HepG2 (cell line): ENCODE data around the gene SPP2. TPM values are rescaled to one million over a fixed set of nuclear protein-coding genes. Genes with fewer than 3 reads are reported as not detected.

ENCODE experiments used
- ATAC-seq: fragments of 200-7000 bp; cut with Tn5 transposase; 3 replicates; pipeline ENCODE4 v1.9.1; 2020; ENCODE audit warnings: mild to moderate bottlenecking, moderate library complexity
- BruUV-seq: library from RNA; stranded (reverse); fragments of 400-500 nt; replicated peaks from 2 replicates; lab custom pipeline; 2021; lab: Mats Ljungman, UMichigan
- CTCF ChIA-PET: fragments of 300-600 bp; formaldehyde crosslinking; extraction: SDS; loops from one replicate; lab custom pipeline; 2021; ENCODE audit warnings: low total read pairs, inconsistent platforms, low intra/inter-chr PET ratio; lab: Yijun Ruan, JAX
- POLR2A ChIA-PET: fragments of 350-600 bp; sonication (Branson Sonifier 250); formaldehyde crosslinking; loops from one replicate; lab custom pipeline; 2020; ENCODE audit warnings: antibody characterized with exemption, inconsistent platforms; lab: Yijun Ruan, JAX
- DNase-seq: peaks from one replicate; pipeline ENCODE4 v3.0.0-alpha.2; 2015; ENCODE audit warnings: low spot score
- FAIRE-seq: peaks from 3 replicates; lab custom pipeline; 2011; peaks lifted over from hg19 to GRCh38; lab: Jason Lieb, UNC
- H2AFZ ChIP-seq: one replicate; pipeline ENCODE4 v1.6.1; 2011; ENCODE audit warnings: low read length, inconsistent platforms
- H3K27ac ChIP-seq: fragments of 300-600 bp; 3 replicates; pipeline ENCODE4 v1.8.0; 2011; ENCODE audit warnings: mixed run types, mild to moderate bottlenecking, mixed read lengths, low read length, inconsistent platforms; ENCODE audit not compliant: insufficient read depth; ENCODE audit errors: extremely low read length
- H3K27me3 ChIP-seq, 2 experiments: fragments of 200-600 bp in 1 of 2; 2 replicates in 1 of 2; 3 replicates in 1 of 2; pipeline versions ENCODE4 v1.6.0 to v1.8.0; 2011; ENCODE audit warnings: low read length in 2 of 2, mild to moderate bottlenecking in 2 of 2, moderate library complexity in 2 of 2, inconsistent platforms in 1 of 2; ENCODE audit not compliant: insufficient read depth in 2 of 2, control insufficient read depth in 1 of 2
- H3K36me3 ChIP-seq, 2 experiments: fragments of 200-600 bp in 1 of 2; replicated peaks in 1 of 2; 2 replicates in 1 of 2; 3 replicates in 1 of 2; pipeline versions ENCODE4 v1.5.1 to v1.8.0; 2011; ENCODE audit warnings: low read length in 2 of 2, inconsistent platforms in 1 of 2; ENCODE audit not compliant: insufficient read depth in 2 of 2, control insufficient read depth in 1 of 2
- H3K4me1 ChIP-seq: 2 replicates; pipeline ENCODE4 v1.5.1; 2012; ENCODE audit warnings: low read length, inconsistent platforms; ENCODE audit not compliant: insufficient read depth
- H3K4me2 ChIP-seq: 2 replicates; pipeline ENCODE4 v1.6.0; 2011; ENCODE audit warnings: low read depth, low read length, inconsistent platforms
- H3K4me3 ChIP-seq, 3 experiments: fragments of 200-600 bp in 1 of 3; sonication (generic), shearing (Covaris generic) in 1 of 3; replicated peaks in 1 of 3; 2 replicates each; pipeline ENCODE4 v1.5.1; 2011 to 2016; ENCODE audit warnings: low read length in 3 of 3, inconsistent platforms in 2 of 3, low read depth in 2 of 3, mild to moderate bottlenecking in 2 of 3, control low read depth in 1 of 3, mixed read lengths in 1 of 3; ENCODE audit not compliant: insufficient read depth in 1 of 3
- H3K79me2 ChIP-seq: one replicate; pipeline ENCODE4 v1.6.1; 2011; ENCODE audit warnings: low read length, inconsistent platforms; ENCODE audit not compliant: insufficient read depth
- H3K9ac ChIP-seq: 2 replicates; pipeline ENCODE4 v1.6.0; 2011; ENCODE audit warnings: mild to moderate bottlenecking, low read depth, low read length, inconsistent platforms; ENCODE audit not compliant: insufficient read depth
- H3K9me3 ChIP-seq: 2 replicates; pipeline ENCODE4 v1.5.1; 2012; ENCODE audit warnings: mild to moderate bottlenecking, low read length
- H4K20me1 ChIP-seq: 2 replicates; pipeline ENCODE4 v1.6.0; 2011; ENCODE audit warnings: inconsistent platforms, mild to moderate bottlenecking, low read length, moderate library complexity; ENCODE audit not compliant: insufficient read depth
- ATF7 ChIP-seq, 2 experiments: fragments of 450-650 bp in 1 of 2; sonication (generic) in 1 of 2; formaldehyde crosslinking in 1 of 2; IDR thresholded peaks; 2 replicates each; pipeline versions ENCODE4 v1.4.0 to v1.6.1; 2016 to 2020; ENCODE audit warnings: antibody characterized with exemption in 1 of 2, mild to moderate bottlenecking in 1 of 2, missing genetic modification reagents in 1 of 2
- CREB1 ChIP-seq, 2 experiments: fragments of 450-650 bp in 1 of 2; IDR thresholded peaks; 2 replicates each; pipeline ENCODE4 v1.6.1; 2016 to 2017; ENCODE audit warnings: control low read depth in 1 of 2, mild to moderate bottlenecking in 1 of 2, missing compliant biosample characterization in 1 of 2, missing genetic modification characterization in 1 of 2
- MAFF ChIP-seq: IDR thresholded peaks from 2 replicates; pipeline ENCODE4 v1.6.1; 2011; ENCODE audit warnings: low read depth, low read length, improper control_type of control experiment
- MAFK ChIP-seq, 2 experiments: IDR thresholded peaks in 1 of 2; conservative IDR thresholded peaks in 1 of 2; 2 replicates each; pipeline ENCODE4 v1.6.1; 2011; ENCODE audit warnings: improper control_type of control experiment in 2 of 2, low read length in 2 of 2
- MBNL3 ChIP-seq: fragments of 250-450 bp; sonication (Bioruptor Pico); conservative IDR thresholded peaks from 2 replicates; pipeline ENCODE4 v1.8.0; 2022; ENCODE audit warnings: mild to moderate bottlenecking, inconsistent platforms
- MEIS1 ChIP-seq: sonication (generic); formaldehyde crosslinking; IDR thresholded peaks from 2 replicates; pipeline ENCODE4 v1.9.0; 2021; ENCODE audit warnings: mild to moderate bottlenecking, missing genetic modification reagents, moderate library complexity, borderline replicate concordance
- ZNF142 ChIP-seq: sonication (generic); formaldehyde crosslinking; IDR thresholded peaks from 2 replicates; pipeline ENCODE4 v1.4.0; 2020; ENCODE audit warnings: missing genetic modification reagents
- WGBS: methylation state at CpG from one replicate; pipeline ENCODE4 v1.1.6; 2017; ENCODE audit warnings: low lambda C conversion rate; 5-methylcytosine and 5-hydroxymethylcytosine counted together
- in situ Hi-C: cut with HindIII; loops from 2 replicates; pipeline ENCODE4 v1.10.0; 2017; ENCODE audit warnings: low pct_unique_long_range_greater_than_20kb; ENCODE audit not compliant: extremely low pct_ligation_motif_present
- intact Hi-C: fragments of 100-400 bp; cut with micrococcal nuclease; formaldehyde crosslinking; loops from one replicate; pipeline ENCODE4 v1.10.0; 2022; ENCODE audit not compliant: unreplicated experiment
- polyA plus RNA-seq, 8 experiments: library from polyadenylated mRNA; depleted of rRNA in 3 of 8; stranded (reverse) in 7 of 8; unstranded in 1 of 8; fragments of >200 nt; fragmentation: Illumina TruSeq in 4 of 8; extraction: Trizol in 4 of 8; gene quantifications; 2 replicates each; pipeline versions ENCODE4 v1.2.1 to v1.2.3, GENCODE V29; 2011 to 2016; ENCODE audit warnings: low read depth in 4 of 8, missing spikeins in 1 of 8, mixed read lengths in 1 of 8; ENCODE audit not compliant: insufficient read depth in 1 of 8
- total RNA-seq, 5 experiments: library from RNA; depleted of rRNA; stranded (reverse); fragments of >200 nt; fragmentation: Illumina TruSeq; extraction: Trizol; gene quantifications; 2 replicates each; pipeline ENCODE4 v1.2.3, GENCODE V29; 2016; ENCODE audit warnings: low read depth in 1 of 5
- TF ChIP-seq, protein P1 (sequence below): sonication (generic); formaldehyde crosslinking; IDR thresholded peaks from 2 replicates; pipeline ENCODE4 v1.5.0; 2020; ENCODE audit warnings: missing genetic modification reagents
- TF ChIP-seq, protein P2 (sequence below): IDR thresholded peaks from 2 replicates; pipeline ENCODE4 v1.6.1; 2016; ENCODE audit warnings: control low read depth

SPP2 gene
- total and polyA plus RNA-seq, 2 of the 13 experiments (the other 11 are each of a cell fraction or from before 2014, with no cell fraction given), result not detected

- Histone ChIP-seq H3K4me1 (no peaks in the 10 kb centered on the region), H2AFZ (no peak overlapping the region), H3K9ac (no peak overlapping the region), H3K27ac (no peak overlapping the region), H4K20me1 (no peaks in the 10 kb centered on the region), H3K79me2 (no peaks in the 10 kb centered on the region), H3K36me3 (no peaks in the 10 kb centered on the region), H3K4me2 (no peak overlapping the region), H3K9me3 (no peaks in the 10 kb centered on the region), H3K27me3 (no peaks in the 10 kb centered on the region), H3K4me3 (no peak overlapping the region)
- POLR2A ChIA-PET, result no interaction called here
- 22% methylated on average over 8 of the region's 8 CpGs for WGBS
- DNase-seq, result no peak
- ATAC-seq, result no peak
- in situ Hi-C loops, result no loop called here
- no TSS peak for BruUV-seq
- CTCF ChIA-PET, result no interaction called here
- TF ChIP-seq CREB1 (IDR thresholded peaks at IDR 0.05), result peak; percentile 95
- TF ChIP-seq CREB1 (CRISPR knock-in tag; IDR thresholded peaks at IDR 0.05), result no peak
- TF ChIP-seq ATF7 (IDR thresholded peaks at IDR 0.05), result peak; percentile 98
- TF ChIP-seq ATF7 (CRISPR knock-in tag; IDR thresholded peaks at IDR 0.05), result no peak
- TF ChIP-seq, protein P1, sequence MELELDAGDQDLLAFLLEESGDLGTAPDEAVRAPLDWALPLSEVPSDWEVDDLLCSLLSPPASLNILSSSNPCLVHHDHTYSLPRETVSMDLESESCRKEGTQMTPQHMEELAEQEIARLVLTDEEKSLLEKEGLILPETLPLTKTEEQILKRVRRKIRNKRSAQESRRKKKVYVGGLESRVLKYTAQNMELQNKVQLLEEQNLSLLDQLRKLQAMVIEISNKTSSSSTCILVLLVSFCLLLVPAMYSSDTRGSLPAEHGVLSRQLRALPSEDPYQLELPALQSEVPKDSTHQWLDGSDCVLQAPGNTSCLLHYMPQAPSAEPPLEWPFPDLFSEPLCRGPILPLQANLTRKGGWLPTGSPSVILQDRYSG (CRISPR knock-in tag), result no peak
- FAIRE-seq, result no peak
- intact Hi-C loops, result no loop called here
Measured at GRCh38 chr2:234003972-234004617, 46.4 kb upstream of the SPP2 start.

- intact Hi-C loops, result no loop called here
- no peak overlapping the region for H3K4me2 ChIP-seq
Measured at GRCh38 chr2:234005126-234005525, 45.4 kb upstream of the SPP2 start.

More at GRCh38 chr2:234005126-234005525, 45.4 kb upstream of the SPP2 start:
- Histone ChIP-seq H3K9ac (no peak overlapping the region), H3K4me3 (no peak overlapping the region), H2AFZ (no peak overlapping the region), H3K9me3 (no peaks in the 10 kb centered on the region), H3K36me3 (no peaks in the 10 kb centered on the region), H3K79me2 (no peaks in the 10 kb centered on the region), H3K27me3 (no peaks in the 10 kb centered on the region), H3K27ac (no peak overlapping the region), H3K4me1 (no peaks in the 10 kb centered on the region), H4K20me1 (no peaks in the 10 kb centered on the region)
- ATAC-seq (no peak), DNase-seq (no peak), FAIRE-seq (no peak)
- in situ Hi-C loops, result no loop called here
- ChIA-PET POLR2A (no interaction called here), CTCF (no interaction called here)
- WGBS, result 22% methylated on average over 2 of the region's 2 CpGs
- BruUV-seq, result no TSS peak
- no peak for TF ChIP-seq MBNL3 (CRISPR knock-in tag)
- peak; percentile 89 to 93 for TF ChIP-seq MAFK (conservative IDR thresholded peaks at IDR 0.05 in 1 of 2, IDR thresholded peaks at IDR 0.05 in 1 of 2; ENCODE audit: low read length in 2 of 2)
- no peak for TF ChIP-seq ZNF142 (CRISPR knock-in tag)
- peak; percentile 90 for TF ChIP-seq MAFF
- TF ChIP-seq MEIS1 (CRISPR knock-in tag), result no peak
- TF ChIP-seq, protein P2, sequence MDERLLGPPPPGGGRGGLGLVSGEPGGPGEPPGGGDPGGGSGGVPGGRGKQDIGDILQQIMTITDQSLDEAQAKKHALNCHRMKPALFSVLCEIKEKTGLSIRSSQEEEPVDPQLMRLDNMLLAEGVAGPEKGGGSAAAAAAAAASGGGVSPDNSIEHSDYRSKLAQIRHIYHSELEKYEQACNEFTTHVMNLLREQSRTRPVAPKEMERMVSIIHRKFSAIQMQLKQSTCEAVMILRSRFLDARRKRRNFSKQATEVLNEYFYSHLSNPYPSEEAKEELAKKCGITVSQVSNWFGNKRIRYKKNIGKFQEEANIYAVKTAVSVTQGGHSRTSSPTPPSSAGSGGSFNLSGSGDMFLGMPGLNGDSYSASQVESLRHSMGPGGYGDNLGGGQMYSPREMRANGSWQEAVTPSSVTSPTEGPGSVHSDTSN, result no peak
